ENCODE data around the gene DDR2.
"Not testable (repeated sequence)": the region's sequence is repeated elsewhere in the genome, so short reads cannot be mapped to it uniquely, and the experiment has no call there.

Gene DDR2

DNA sequence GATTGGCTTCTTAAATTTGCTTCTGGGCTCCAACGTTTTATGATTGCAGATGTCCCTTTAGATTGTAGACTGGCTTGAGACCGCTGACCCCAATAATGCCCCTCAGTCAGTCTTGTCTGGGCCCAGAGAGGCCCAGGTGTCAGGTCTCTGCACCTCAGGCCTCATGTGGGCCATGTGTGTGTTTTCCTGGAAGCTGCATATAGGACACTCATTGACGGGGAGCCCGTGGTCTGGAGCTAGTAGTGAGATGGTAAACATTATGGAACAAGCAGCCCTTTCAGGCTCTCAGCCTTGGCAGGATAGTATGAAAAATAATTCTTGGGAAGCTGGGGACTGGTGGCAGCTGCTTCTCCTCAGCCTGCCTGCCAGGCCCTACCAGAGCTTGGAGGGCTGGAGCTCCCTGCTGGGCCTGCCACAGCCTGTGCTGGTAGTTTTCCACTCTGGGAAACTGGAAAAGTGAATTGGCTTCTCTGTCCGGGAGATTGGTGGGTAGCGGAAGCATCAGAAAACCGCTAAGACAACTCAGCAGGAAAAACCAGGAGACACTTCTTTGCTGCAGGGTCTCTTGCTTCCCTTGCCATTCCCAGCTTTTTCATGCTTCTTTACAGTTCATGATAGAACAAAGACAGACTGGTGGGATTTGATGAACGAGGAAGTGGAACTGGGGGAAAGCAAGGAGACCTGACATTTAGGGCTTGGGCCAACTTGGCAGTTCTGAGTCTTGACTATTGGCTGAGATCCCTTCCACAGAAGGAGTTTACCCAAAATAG, 100.5 kb downstream of the DDR2 start:
- TF ChIP-seq, protein P1, sequence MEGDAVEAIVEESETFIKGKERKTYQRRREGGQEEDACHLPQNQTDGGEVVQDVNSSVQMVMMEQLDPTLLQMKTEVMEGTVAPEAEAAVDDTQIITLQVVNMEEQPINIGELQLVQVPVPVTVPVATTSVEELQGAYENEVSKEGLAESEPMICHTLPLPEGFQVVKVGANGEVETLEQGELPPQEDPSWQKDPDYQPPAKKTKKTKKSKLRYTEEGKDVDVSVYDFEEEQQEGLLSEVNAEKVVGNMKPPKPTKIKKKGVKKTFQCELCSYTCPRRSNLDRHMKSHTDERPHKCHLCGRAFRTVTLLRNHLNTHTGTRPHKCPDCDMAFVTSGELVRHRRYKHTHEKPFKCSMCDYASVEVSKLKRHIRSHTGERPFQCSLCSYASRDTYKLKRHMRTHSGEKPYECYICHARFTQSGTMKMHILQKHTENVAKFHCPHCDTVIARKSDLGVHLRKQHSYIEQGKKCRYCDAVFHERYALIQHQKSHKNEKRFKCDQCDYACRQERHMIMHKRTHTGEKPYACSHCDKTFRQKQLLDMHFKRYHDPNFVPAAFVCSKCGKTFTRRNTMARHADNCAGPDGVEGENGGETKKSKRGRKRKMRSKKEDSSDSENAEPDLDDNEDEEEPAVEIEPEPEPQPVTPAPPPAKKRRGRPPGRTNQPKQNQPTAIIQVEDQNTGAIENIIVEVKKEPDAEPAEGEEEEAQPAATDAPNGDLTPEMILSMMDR (conservative IDR thresholded peaks at IDR 0.05) = no peak
- TF ChIP-seq ZFX (IDR thresholded peaks at IDR 0.05) = peak; percentile 73
- H3K27ac ChIP-seq = peak overlapping the region; percentile 87

DNA sequence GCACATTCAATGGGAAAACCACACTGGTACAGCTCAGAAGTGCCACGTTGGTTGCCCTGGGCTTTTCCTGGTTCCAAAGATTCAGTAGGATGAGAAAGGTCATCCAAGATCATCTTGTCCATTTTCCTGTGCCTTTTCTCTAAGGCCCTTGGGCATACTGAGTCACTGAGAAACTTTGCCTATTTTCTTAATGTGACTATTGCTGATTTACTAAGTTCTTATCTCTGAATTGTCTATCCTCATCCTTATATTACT, 101.0 kb downstream of the DDR2 start:
- TF ChIP-seq, protein P1 (conservative IDR thresholded peaks at IDR 0.05) = no peak
- no peak for TF ChIP-seq ZFX (IDR thresholded peaks at IDR 0.05)
- peak overlapping the region; percentile 87 for H3K27ac ChIP-seq

DNA sequence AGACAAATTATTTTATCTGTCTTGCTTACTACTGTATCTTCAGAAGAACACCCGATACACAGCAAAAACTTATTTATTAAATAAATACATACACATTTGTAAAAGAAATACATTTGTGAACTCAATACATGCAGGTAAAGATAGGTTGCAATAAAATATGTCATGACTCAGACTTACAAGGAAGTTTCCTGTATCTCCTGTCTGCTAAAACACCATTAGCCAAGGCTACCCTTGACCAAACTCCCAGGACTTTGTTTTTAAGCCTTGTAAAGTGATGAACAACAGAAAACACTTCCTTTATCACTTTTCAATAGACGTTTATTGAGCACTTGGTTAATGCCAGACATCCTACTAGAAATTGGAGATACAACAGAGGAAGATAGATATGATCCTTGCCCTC, 101.8 kb downstream of the DDR2 start:
- TF ChIP-seq, protein P1 (conservative IDR thresholded peaks at IDR 0.05) = no peak
- TF ChIP-seq ZFX (IDR thresholded peaks at IDR 0.05) = no peak
- H3K27ac ChIP-seq = peak overlapping the region; percentile 30; the same call in 1 of the 2 replicates

DNA sequence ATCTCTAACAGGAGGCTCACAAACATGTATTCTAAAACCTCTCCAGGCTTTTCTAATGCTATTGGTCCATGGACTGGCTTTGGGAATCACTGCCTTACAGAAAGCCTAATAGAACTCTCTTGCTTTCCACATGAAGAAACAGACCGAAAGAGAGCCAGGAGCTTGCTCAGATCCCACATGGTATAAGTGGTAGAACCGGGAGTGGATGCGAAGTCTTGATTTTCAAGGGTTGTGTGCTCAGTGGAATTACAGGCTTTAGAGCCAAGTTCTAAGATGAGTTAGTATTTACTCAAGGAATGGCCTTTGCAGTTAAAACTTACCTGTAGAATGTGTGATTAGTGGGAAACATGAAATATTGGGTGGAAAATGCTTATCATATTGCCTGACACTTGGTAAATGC, 103.9 kb downstream of the DDR2 start:
- no peak overlapping the region for H3K27ac ChIP-seq
- TF ChIP-seq ZFX (IDR thresholded peaks at IDR 0.05) = no peak
- TF ChIP-seq, protein P1 (conservative IDR thresholded peaks at IDR 0.05) = no peak

DNA sequence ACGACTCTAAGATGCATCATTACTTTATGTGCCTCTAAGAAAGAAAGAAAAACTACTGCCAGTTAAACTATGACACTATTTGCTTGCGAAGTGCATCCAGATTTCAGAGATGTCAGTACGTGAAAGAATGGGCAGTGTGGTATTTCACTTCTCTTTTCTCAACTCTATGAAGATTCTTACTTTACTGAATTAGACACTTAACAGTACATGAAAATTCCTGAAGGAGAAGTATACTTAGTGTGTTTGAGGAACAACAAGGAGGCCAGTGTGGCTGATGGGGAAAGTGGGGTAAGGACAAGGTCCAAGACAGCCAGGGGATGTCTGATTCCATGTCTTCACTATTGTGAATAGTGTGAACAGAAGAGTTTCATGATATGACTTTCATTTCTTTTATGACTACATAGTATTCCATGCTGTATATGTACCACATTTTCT, 104.4 kb downstream of the DDR2 start:
- H3K27ac ChIP-seq = no peak overlapping the region
- no peak for TF ChIP-seq ZFX (IDR thresholded peaks at IDR 0.05)
- TF ChIP-seq, protein P1 (conservative IDR thresholded peaks at IDR 0.05) = no peak

DNA sequence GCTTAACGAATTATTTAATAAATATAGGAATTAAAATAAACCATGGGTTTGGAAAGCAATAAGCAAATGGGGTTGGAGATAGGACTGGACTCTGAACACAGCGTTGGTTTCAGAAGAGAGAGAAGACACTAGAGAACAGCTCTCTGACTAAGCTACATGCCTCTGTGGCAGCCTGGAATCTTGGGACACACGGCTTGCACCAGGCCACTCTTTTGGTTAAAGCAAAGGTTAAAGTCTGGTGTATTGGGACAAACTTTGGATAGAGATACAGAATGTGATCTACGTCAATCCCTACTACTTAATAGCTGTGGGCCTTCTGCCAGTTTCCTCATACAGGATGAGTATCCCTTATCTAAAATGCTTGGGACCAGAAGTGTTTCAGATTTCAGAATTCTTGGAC, 108.5 kb downstream of the DDR2 start:
- H3K27ac ChIP-seq = no peak overlapping the region
- TF ChIP-seq, protein P1 (conservative IDR thresholded peaks at IDR 0.05) = no peak
- TF ChIP-seq ZFX (IDR thresholded peaks at IDR 0.05) = no peak

DNA sequence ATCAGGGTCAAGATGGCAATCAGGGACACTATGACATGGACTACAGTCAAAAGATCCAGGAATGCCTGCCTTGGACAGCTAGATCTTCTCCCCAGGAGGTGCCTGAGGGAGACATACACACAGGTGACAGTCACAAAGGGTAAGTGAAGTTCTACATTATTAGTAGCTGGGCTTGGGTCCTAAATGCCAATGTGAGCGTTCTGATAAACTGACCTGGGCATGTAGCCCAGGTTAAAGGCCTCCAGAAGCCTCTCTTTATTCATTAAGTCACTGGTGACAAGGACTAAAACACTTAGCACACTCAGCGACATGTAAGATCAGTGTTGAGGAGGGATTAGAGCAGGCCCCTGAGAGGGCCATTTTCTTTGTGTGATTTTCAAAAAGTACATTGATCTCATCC, 109.3 kb downstream of the DDR2 start:
- TF ChIP-seq, protein P1 (conservative IDR thresholded peaks at IDR 0.05) = no peak
- TF ChIP-seq ZFX (IDR thresholded peaks at IDR 0.05) = no peak
- no peak overlapping the region for H3K27ac ChIP-seq

DNA sequence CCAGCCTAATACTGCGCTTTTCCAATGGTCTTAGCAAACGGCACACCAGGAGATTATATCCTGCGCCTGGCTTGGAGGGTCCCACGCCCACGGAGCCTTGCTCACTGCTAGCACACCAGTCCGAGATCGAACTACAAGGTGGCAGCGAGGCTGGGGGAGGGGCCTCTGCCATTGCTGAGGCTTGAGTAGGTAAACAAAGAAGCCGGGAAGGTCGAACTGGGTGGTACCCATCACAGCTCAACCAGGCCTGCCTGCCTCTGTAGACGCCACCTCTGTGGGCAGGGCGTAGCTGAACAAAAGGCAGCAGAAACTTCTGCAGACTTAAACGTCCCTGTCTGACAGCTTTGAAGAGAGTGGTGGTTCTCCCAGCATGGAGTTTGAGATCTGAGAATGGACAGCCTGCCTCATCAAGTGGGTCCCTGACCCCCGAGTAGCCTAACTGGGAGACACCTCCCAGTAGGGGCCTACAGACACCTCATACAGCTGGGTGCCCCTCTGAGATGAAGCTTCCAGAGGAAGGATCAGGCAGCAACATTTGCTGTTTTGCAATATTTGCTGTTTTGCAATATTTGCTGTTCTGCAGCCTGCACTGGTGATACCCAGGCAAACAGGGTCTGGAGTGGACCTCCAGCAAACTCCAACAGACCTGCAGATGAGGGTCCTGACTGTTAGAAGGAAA, 114.1 kb downstream of the DDR2 start:
- not testable (repeated sequence) for H3K27ac ChIP-seq

All from C4-2B (cell line).